ENCODE data around the gene RARS2.

The RARS2 gene

DNA sequence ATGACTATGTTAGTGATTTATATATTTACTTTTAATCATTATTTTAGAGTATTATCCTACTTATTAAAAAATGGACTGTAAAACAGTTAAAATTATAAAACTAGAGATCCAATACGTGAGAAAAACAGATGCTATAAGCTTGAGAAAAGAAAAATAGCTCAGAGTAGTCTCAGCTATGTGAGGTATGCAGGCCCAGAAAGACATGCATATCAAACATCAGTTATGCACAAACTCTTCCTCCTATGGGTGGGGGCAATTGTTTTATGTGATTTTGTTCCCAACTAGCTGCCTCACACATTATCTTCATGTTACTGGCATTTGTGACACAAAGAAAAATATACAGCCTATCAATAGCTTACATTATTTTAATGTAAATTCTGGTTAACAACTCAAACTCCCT is 28.8 kb downstream of the RARS2 start:
- TF ChIP-seq, protein P1, sequence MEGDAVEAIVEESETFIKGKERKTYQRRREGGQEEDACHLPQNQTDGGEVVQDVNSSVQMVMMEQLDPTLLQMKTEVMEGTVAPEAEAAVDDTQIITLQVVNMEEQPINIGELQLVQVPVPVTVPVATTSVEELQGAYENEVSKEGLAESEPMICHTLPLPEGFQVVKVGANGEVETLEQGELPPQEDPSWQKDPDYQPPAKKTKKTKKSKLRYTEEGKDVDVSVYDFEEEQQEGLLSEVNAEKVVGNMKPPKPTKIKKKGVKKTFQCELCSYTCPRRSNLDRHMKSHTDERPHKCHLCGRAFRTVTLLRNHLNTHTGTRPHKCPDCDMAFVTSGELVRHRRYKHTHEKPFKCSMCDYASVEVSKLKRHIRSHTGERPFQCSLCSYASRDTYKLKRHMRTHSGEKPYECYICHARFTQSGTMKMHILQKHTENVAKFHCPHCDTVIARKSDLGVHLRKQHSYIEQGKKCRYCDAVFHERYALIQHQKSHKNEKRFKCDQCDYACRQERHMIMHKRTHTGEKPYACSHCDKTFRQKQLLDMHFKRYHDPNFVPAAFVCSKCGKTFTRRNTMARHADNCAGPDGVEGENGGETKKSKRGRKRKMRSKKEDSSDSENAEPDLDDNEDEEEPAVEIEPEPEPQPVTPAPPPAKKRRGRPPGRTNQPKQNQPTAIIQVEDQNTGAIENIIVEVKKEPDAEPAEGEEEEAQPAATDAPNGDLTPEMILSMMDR (IDR thresholded peaks at IDR 0.05; ENCODE audit: insufficient read depth, low read length, missing control alignments) = no peak
- DNase-seq (ENCODE audit: low read depth, low spot score) = no peak
- POLR2A ChIA-PET = no interaction called here
- no peak overlapping the region for H3K4me3 ChIP-seq (ENCODE audit: low read depth, low read length)
- CTCF ChIA-PET = interaction anchor here (0.8 to 1.2 kb wide), 2 partner anchors 39 to 1310 kb away, joined by 4 read pairs; no protein-coding TSS in a partner anchor

DNA sequence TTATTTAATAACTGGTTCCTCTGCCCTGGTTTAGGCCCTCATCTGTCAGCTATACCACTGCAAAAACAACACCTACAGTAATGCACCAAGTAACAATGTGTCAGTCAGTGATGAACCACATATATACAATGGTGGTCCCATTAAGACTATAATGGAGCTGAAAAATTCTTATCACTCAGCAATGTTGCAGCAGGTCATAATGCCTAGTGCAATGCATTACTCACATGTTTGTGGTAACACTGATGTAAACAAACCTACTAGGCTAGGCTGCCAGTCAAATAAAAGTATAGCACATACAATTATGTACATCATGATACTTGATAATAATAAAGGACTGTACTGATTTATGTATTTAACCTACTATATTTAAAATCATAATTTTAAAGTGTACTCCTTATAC is 31.3 kb downstream of the RARS2 start:
- TF ChIP-seq, protein P1 (IDR thresholded peaks at IDR 0.05; ENCODE audit: insufficient read depth, low read length, missing control alignments) = no peak
- H3K4me3 ChIP-seq (ENCODE audit: low read depth, low read length) = no peak overlapping the region
- DNase-seq (ENCODE audit: low read depth, low spot score) = no peak
- CTCF ChIA-PET = interaction anchor here (1.4 kb wide), 1 partner anchor 8 kb away, joined by 5 read pairs; no protein-coding TSS in a partner anchor
- POLR2A ChIA-PET = no interaction called here

DNA sequence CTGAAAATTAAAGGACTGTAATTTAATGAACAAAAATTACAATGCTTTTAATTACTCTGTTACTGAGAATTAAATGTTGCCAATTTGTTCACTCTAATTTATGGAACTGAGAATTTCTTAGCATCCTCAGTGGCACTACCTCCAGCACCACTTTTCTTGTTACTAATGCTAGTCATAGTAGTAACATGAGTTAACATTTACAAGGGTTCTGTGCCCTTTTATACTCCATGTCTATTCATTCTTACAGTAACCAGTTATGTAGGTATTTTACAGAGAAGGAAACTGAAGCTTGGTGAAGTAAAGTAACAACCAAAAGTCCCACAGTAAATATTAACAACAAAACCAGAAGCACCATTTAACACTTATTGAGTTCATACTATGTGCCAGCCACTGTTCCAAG is 34.3 kb downstream of the RARS2 start:
- ChIA-PET CTCF (interaction anchor here (1.4 kb wide), 1 partner anchor 14 kb away, joined by 3 read pairs; no protein-coding TSS in a partner anchor), POLR2A (no interaction called here)
- no peak for DNase-seq (ENCODE audit: low read depth, low spot score)
- TF ChIP-seq, protein P1 (IDR thresholded peaks at IDR 0.05; ENCODE audit: insufficient read depth, low read length, missing control alignments) = no peak
- H3K4me3 ChIP-seq (ENCODE audit: low read depth, low read length) = no peak overlapping the region

DNA sequence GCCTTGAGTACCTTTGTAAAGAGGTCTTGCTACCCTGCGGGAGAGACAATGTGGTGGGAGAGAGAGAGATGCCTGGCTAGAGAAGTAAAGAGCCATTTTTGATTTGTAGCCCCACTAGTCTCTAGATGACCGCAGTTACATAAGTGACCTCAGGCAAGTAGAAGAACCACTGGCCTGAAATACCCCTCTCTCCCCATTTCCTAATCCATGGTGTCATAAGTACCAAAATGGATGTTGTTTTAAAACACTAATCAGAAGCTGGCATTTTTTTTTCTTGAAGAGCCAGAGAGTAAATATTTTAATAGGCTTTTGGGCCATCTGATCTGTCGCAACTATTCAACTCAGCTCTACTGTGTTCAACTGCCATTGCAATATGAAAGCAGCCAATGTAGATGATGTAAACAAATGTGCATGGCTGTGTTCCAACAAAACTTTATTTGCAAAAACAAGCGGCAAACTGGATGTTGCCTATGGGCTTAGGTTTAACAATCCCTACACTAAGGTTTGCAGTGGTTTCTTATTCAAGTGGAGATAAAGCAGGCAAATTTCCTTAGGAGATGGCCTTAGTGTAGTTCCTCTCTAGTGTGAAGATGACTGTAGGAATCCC is 36.5 kb downstream of the RARS2 start:
- TF ChIP-seq, protein P1 (IDR thresholded peaks at IDR 0.05; ENCODE audit: insufficient read depth, low read length, missing control alignments) = no peak
- ChIA-PET POLR2A (no interaction called here), CTCF (no interaction called here)
- H3K4me3 ChIP-seq (ENCODE audit: low read depth, low read length) = no peak overlapping the region
- no peak for DNase-seq (ENCODE audit: low read depth, low spot score)

DNA sequence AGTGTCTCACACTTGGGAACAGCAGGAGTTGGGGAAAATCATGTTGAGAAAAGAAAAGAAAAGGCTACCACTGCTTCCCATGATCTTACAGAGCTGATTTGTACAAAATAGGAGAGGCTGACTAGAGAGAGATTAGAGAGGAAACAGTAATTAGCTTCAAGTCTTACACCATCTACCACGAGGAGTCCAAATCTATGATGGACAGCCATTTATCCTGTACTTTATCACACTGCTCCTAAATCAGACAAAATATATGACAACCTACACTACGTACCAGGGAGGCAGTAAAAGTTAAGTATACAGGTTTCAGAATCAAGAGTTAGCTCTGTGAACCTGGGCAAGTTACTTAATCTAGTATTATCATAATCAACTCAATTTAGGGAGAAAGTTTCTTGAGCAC is 38.0 kb downstream of the RARS2 start:
- ChIA-PET CTCF (no interaction called here), POLR2A (no interaction called here)
- TF ChIP-seq, protein P1 (IDR thresholded peaks at IDR 0.05; ENCODE audit: insufficient read depth, low read length, missing control alignments) = no peak
- no peak for DNase-seq (ENCODE audit: low read depth, low spot score)
- no peak overlapping the region for H3K4me3 ChIP-seq (ENCODE audit: low read depth, low read length)

DNA sequence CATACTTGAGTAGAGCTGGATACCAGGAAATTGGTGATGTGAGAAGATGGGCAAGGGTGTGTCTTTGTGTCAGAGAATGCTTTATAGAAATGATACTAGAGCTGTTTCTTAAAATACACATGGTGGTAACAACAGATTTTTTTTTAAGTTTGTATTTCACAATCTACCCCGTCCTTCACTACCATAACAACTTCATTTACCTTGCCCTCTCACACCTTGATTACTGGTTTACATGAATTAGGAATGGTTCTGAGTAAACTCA is 45.4 kb downstream of the RARS2 start:
- TF ChIP-seq, protein P1 (IDR thresholded peaks at IDR 0.05; ENCODE audit: insufficient read depth, low read length, missing control alignments) = no peak
- no peak for DNase-seq (ENCODE audit: low read depth, low spot score)
- no peak overlapping the region for H3K4me3 ChIP-seq (ENCODE audit: low read depth, low read length)
- CTCF ChIA-PET = no interaction called here
- POLR2A ChIA-PET = interaction anchor here (0.9 kb wide), 1 partner anchor 158 kb away, joined by 4 read pairs; the partner anchor contains the start of gene AKIRIN2
